Activated CD8-positive, alpha-beta memory T cell treated with anti-CD3 and anti-CD28 coated beads for 36 hours (primary cell): ENCODE measurements around the gene ZC3H7B. TPM values are rescaled to one million over a fixed set of nuclear protein-coding genes. Genes with fewer than 3 reads are reported as not detected.

Experiments
- CTCF ChIA-PET: fragments of 350-600 bp; sonication (Branson Sonifier 250); formaldehyde crosslinking; loops from one replicate; lab custom pipeline; 2021; ENCODE audit warnings: antibody characterized with exemption; lab: Charles Lee
- POLR2A ChIA-PET: fragments of 350-600 bp; sonication (Branson Sonifier 250); formaldehyde crosslinking; loops from one replicate; lab custom pipeline; 2021; ENCODE audit warnings: antibody characterized with exemption; lab: Charles Lee
- total RNA-seq, 2 experiments: library from RNA; stranded (reverse); gene quantifications; one replicate each; pipeline ENCODE4 v1.2.3, GENCODE V29; 2021

Gene ZC3H7B
- total RNA-seq, 2 experiments from 2014 or later = 57.8 to 58.2 TPM

DNA sequence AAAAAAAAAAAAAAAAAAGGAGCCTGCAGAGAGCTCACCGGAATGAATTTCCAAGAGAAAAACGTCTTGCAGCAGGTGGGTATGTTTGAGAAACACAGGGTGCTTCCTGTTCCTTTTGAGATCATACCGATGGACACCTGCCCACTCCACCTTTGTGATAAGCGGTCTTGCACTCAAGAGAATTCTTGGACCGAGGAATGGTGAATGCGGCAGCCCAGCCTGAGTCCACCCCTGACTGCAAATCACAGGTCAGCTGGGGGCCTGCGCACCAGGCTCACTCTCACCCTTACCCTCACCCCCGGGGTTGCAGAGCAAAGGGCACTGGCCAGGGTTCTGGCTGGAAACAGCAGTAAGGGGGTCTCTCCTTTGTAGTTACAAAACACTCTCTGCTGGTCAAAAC lies 63.6 kb downstream of the ZC3H7B start:
- ChIA-PET CTCF (interaction anchor here (0.7 to 1.7 kb wide), 2 partner anchors 35 to 104 kb away, joined by 3 to 4 read pairs; partner anchors contain the start of gene PHF5A), POLR2A (interaction anchor here (0.6 kb wide), 3 partner anchors 16 to 1532 kb away, joined by 3 to 8 read pairs (median 7); no protein-coding TSS in a partner anchor)

DNA sequence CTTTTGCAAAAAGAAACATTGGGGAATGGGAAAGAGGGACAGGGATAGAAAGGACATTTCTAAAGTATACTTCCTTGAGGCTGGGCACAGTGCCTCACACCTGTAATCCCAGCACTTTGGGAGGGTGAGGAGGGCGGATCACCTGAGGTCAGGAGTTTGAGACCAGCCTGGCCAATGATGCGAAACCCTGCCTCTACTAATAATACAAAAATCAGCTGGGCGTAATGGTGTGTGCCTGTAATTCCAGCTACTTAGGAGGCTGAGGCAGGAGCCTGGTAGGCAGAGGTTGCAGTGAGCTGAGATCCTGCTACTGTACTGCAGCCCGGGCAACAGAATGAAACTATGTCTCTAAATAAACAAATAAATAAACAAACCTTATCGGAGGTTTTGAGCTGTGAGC lies 64.1 kb downstream of the ZC3H7B start:
- CTCF ChIA-PET = interaction anchor here (0.7 to 1.7 kb wide), 2 partner anchors 35 to 103 kb away, joined by 3 to 4 read pairs; partner anchors contain the start of gene PHF5A
- POLR2A ChIA-PET = interaction anchor here (0.6 to 0.7 kb wide), 4 partner anchors 15 to 1531 kb away, joined by 3 to 8 read pairs (median 6); no protein-coding TSS in a partner anchor

DNA sequence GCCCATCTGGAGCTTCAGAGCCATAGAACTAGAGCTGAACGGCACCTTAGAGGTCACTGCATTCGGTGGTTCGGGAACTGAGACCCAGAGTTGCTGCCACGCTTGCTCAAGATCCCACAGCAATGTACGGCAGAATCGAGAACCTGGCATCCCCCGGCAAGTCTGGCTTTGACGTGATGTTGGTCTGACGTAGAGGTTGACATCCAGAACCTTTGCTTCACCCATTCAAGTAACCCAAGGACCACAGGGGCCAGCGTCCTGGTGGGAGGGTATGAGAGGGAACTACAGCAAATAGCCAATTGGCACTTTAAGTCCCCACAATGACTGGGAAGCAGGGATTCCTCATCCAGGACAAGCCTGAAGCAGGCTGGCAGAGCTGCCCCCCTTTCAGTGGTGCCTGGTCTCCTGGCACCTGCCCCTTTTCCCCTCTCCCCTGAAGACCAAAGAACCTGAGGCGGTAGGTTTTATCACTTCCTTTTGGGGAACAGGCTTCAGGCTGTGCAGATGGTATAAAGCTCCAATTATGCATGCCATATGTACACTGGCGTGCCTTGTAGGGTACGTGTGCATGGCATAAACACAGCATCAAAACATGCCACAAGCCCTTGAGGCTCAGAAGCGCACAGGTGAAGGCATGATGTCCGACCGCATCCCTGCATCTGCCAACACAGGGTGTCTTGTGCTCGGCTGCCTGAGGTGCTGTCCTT lies 65.2 kb downstream of the ZC3H7B start:
- CTCF ChIA-PET = interaction anchor here (1.0 to 1.7 kb wide), 2 partner anchors 36 to 37 kb away, joined by 3 to 4 read pairs; no protein-coding TSS in a partner anchor
- POLR2A ChIA-PET = interaction anchor here (0.7 kb wide), 1 partner anchor 30 kb away, joined by 6 read pairs; no protein-coding TSS in a partner anchor

DNA sequence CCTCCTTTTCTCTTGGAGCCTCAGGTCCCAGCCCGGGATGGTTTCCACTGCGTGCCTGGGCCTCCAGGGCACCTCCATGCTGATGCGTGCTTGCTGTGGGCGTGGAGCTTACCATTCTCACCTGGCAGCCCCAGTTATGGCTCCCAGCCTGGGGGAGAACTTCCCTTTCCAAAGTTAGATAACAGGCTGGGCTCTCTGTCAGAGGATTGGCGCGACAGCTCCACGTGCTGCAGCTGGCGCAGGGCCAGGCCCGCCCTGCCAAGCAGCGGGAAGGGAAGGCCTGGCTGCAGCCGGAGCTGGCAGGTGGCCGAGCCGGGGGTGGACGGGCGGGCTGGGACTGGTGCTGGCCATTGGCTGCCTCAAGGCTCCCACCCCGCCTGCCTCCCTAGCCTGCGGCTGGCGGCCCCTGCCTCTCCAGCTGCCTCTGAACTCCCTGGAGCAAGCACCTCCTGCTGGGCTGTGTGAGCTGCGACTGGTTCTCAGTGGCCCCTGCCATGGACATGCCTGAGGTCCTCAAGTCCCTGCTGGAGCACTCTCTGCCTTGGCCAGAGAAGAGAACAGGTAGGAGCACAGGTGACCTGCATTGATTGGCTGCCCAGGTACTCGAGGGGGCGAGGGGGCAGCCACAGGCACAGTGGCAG lies 65.8 kb downstream of the ZC3H7B start:
- CTCF ChIA-PET = interaction anchor here (0.9 kb wide), 1 partner anchor 9 kb away, joined by 3 read pairs; no protein-coding TSS in a partner anchor
- POLR2A ChIA-PET = no interaction called here

- ChIA-PET POLR2A (no interaction called here), CTCF (interaction anchor here (0.9 kb wide), 1 partner anchor 10 kb away, joined by 3 read pairs; no protein-coding TSS in a partner anchor)
Observed at GRCh38 chr22:41367680-41368542, 66.6 kb downstream of the ZC3H7B start.

GRCh38 chr22:41368543-41369423 lies 67.5 kb downstream of the ZC3H7B start:
- POLR2A ChIA-PET = no interaction called here
- CTCF ChIA-PET = no interaction called here

- CTCF ChIA-PET = no interaction called here
Observed at GRCh38 chr22:41369424-41369745, 68.1 kb downstream of the ZC3H7B start.

DNA sequence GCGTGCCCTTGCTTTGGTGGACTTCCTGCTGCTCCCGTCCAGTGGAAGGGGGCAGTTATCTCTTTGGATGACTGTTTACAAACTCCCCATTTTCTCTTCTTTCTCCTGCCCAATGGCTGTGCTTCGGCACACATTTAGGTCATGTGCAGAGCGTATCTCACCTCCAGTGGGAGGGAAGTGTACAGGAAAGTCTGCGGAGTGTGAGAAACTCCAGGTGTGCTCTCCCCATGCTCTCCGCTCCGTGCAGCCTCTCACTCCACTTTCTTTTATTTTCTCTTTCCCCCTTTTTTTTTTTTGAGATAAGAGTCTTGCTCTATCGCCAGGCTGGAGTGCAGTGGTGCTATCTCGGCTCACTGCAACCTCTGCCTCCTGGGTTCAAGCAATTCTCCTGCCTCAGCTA lies 68.5 kb downstream of the ZC3H7B start:
- CTCF ChIA-PET = interaction anchor here (1.0 kb wide), 1 partner anchor 113 kb away, joined by 3 read pairs; no protein-coding TSS in a partner anchor
- POLR2A ChIA-PET = no interaction called here

More at GRCh38 chr22:41369424-41369745, 68.1 kb downstream of the ZC3H7B start:
- POLR2A ChIA-PET = no interaction called here

DNA sequence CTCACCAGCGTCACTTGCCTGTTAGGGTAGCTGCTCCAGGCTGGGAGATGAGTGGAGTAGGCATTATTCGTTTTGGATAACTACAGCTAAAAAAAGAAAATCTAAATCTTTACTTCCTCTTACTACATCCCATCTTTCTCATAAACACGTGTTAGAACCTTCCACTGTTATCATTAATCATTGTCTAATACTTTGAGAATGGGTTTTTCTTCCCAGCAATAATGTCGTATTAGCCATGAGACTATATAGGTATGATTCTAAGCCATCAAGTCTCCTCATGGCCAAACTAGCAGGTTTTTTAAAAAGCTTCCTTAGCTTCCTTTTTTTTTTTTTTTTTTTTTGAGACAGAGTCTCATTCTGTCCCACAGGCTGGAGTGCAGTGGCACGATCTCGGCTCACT lies 76.5 kb downstream of the ZC3H7B start:
- POLR2A ChIA-PET = interaction anchor here (1.3 kb wide), 1 partner anchor 212 kb away, joined by 3 read pairs; the partner anchor contains the start of gene PMM1
- CTCF ChIA-PET = no interaction called here

DNA sequence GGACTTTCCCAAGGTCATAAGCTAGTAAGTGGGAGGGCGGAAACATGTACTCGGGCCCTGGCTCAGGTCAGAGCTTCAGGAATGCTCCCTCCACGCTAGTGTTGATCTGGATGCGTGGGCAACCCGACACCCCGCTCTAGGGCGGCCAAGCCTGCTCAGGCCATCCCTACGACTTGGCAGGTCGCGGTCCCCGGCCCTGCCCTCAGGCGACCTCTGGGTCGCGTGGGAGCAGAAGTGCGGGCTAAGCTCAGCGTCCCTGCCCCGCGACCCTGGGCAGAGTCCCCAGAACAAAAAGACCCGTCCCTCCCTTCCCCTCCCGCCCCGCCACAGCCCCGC lies 79.6 kb downstream of the ZC3H7B start:
- ChIA-PET POLR2A (interaction anchor here (0.5 to 2.2 kb wide), 8 partner anchors 16 to 559 kb away, joined by 3 to 12 read pairs (median 4); partner anchors contain the start of genes ACO2, PHF5A, PMM1 and RANGAP1), CTCF (interaction anchor here (0.8 to 1.7 kb wide), 3 partner anchors 20 to 88 kb away, joined by 4 to 7 read pairs (median 4); partner anchors contain the start of genes ACO2, PHF5A and TOB2)

DNA sequence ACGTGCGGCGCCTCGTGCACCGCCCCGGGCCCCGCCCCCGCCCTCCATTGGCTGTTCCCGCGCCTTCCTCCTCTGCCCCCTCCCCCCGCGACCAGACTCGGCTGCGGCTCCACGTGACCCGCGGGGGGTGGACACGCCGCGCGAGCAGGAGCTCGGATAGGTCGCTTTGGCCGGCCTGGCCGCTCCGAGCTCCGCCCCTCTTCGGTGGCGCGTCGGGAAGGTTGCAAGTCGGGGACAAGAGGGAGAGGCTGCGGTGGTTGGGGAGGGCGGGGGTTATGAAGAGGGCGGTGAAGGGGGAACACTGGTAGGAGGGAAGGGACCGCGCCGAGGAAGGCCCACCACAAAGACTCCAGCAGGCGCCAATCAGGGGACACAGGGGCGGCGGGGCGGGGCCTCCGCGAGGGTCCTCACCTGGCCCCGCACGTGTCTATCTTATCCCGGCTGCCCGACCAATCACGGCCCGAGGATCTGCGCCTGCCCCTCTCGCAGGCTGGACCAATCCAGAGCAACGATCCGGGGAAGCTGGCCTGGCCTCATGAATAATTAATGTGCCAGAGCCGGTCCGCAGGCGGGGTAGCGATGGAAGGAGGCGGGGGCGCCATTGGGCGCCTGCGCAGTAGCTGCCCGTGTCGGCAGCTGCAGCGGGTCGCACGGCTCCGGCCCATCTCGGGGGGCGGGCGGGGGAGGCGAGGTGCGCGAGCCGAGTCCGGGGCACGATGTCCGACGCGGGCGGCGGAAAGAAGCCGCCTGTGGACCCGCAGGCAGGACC lies 80.2 kb downstream of the ZC3H7B start, which contains the start of gene TEF:
Gene TEF (plus strand): TSS at position 614 of the 769 bp plus-strand sequence. CDS start 103 bp downstream, at position 717.
- CTCF ChIA-PET = interaction anchor here (0.8 to 1.7 kb wide), 4 partner anchors 21 to 87 kb away, joined by 4 to 7 read pairs (median 4); partner anchors contain the start of genes ACO2, PHF5A, TOB2 and ZC3H7B
- POLR2A ChIA-PET = interaction anchor here (0.5 to 2.2 kb wide), 7 partner anchors 65 to 558 kb away, joined by 3 to 12 read pairs (median 5); partner anchors contain the start of genes ACO2, PHF5A, PMM1 and RANGAP1

GRCh38 chr22:41382098-41382578 lies 80.8 kb downstream of the ZC3H7B start:
- ChIA-PET POLR2A (interaction anchor here (1.0 to 2.2 kb wide), 3 partner anchors 65 to 558 kb away, joined by 4 to 10 read pairs (median 5); partner anchors contain the start of genes ACO2, PHF5A and TOB2), CTCF (interaction anchor here (1.0 to 1.7 kb wide), 3 partner anchors 64 to 87 kb away, joined by 4 to 7 read pairs (median 4); partner anchors contain the start of genes ACO2, PHF5A, TOB2 and ZC3H7B)

DNA sequence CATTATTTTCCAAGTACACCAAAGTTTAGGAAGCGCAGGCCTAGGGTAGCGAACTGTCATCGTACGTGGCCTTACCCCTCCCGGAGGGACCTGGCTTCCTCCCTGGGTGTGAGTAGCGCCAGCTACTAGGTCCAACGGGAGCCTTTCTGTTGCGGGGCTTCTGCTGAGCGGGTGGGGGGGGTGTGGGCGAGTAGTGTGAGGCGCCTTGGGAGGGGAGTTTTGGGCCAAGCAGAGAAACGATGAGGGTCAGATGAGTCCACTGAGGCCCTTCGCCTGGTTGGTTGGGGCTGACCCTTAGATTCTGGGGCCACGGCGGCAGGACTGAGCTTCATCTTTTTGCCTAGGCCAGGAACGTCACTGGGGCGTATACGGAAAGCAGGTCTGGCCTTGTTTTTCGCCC lies 81.3 kb downstream of the ZC3H7B start:
- ChIA-PET CTCF (no interaction called here), POLR2A (interaction anchor here (1.2 to 2.2 kb wide), 2 partner anchors 64 to 86 kb away, joined by 5 to 10 read pairs; partner anchors contain the start of genes ACO2, PHF5A and TOB2)

- CTCF ChIA-PET = no interaction called here
- POLR2A ChIA-PET = interaction anchor here (0.6 kb wide), 1 partner anchor 557 kb away, joined by 3 read pairs; no protein-coding TSS in a partner anchor
Observed at GRCh38 chr22:41383085-41383484, 81.8 kb downstream of the ZC3H7B start.

- ChIA-PET POLR2A (no interaction called here), CTCF (interaction anchor here (1.3 kb wide), 1 partner anchor 28 kb away, joined by 3 read pairs; no protein-coding TSS in a partner anchor)
Observed at GRCh38 chr22:41384128-41384527, 82.8 kb downstream of the ZC3H7B start.

DNA sequence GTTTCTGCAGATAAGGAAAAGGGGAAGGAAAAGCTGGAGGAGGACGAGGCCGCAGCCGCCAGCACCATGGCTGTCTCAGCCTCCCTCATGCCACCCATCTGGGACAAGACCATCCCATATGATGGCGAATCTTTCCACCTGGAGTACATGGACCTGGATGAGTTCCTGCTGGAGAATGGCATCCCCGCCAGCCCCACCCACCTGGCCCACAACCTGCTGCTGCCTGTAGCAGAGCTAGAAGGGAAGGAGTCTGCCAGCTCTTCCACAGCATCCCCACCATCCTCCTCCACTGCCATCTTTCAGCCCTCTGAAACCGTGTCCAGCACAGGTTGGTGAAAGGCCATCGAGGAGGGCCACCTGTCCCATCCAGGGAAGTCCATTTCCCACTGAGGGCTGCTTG lies 86.0 kb downstream of the ZC3H7B start:
- POLR2A ChIA-PET = interaction anchor here (0.5 kb wide), 1 partner anchor 59 kb away, joined by 5 read pairs; no protein-coding TSS in a partner anchor
- CTCF ChIA-PET = no interaction called here
